ENCODE data around the gene THADA.

DNA sequence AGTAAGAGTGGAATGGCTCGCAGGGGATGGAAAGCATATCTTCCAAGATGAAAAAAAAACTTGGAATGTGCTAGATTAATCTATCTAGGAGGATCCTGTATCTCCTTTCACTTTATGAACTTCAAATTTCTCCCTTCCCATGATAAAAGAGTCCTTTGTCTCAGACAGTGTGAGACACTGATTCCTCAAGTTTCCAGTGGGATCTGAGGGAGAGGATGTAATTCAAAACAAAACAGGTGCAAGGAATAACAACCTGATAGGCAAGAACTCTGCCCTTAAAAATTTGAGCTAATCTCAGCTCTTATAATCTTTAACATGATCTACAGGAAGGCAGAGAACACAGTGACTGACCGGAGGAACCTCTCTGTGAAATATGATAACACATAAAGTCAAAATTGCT lies 207.5 kb downstream of the THADA start:
- TF ChIP-seq, protein P1, sequence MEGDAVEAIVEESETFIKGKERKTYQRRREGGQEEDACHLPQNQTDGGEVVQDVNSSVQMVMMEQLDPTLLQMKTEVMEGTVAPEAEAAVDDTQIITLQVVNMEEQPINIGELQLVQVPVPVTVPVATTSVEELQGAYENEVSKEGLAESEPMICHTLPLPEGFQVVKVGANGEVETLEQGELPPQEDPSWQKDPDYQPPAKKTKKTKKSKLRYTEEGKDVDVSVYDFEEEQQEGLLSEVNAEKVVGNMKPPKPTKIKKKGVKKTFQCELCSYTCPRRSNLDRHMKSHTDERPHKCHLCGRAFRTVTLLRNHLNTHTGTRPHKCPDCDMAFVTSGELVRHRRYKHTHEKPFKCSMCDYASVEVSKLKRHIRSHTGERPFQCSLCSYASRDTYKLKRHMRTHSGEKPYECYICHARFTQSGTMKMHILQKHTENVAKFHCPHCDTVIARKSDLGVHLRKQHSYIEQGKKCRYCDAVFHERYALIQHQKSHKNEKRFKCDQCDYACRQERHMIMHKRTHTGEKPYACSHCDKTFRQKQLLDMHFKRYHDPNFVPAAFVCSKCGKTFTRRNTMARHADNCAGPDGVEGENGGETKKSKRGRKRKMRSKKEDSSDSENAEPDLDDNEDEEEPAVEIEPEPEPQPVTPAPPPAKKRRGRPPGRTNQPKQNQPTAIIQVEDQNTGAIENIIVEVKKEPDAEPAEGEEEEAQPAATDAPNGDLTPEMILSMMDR (IDR thresholded peaks at IDR 0.05 in 8 of 11, conservative IDR thresholded peaks at IDR 0.05 in 3 of 11), result no peak
- no peak for TF ChIP-seq POLR2AphosphoS5 (IDR thresholded peaks at IDR 0.05)
